ENCODE results near the gene CA5A.

- TF ChIP-seq RFX5 (IDR thresholded peaks at IDR 0.05; ENCODE audit: low read depth, low read length) (no peak), CEBPB (IDR thresholded peaks at IDR 0.05; ENCODE audit: low read depth, low read length) (no peak), CTCF (conservative IDR thresholded peaks at IDR 0.05; ENCODE audit: low read depth, low read length) (no peak), POLR2A (IDR thresholded peaks at IDR 0.05; ENCODE audit: low read depth, low read length) (no peak), MXI1 (IDR thresholded peaks at IDR 0.05; ENCODE audit: borderline replicate concordance, low read depth, low read length) (no peak), MAZ (IDR thresholded peaks at IDR 0.05; ENCODE audit: borderline replicate concordance, low read depth, low read length) (no peak), USF2 (IDR thresholded peaks at IDR 0.05; ENCODE audit: low read depth, low read length) (no peak), SMC3 (IDR thresholded peaks at IDR 0.05; ENCODE audit: low read depth, low read length) (no peak), MAFK (IDR thresholded peaks at IDR 0.05; ENCODE audit: low read depth, low read length) (no peak), NFE2L2 (IDR thresholded peaks at IDR 0.05; ENCODE audit: low read depth, low read length) (no peak), ELK1 (IDR thresholded peaks at IDR 0.05; ENCODE audit: borderline replicate concordance, low read depth, low read length) (no peak), RAD21 (IDR thresholded peaks at IDR 0.05; ENCODE audit: low read length) (no peak), BHLHE40 (IDR thresholded peaks at IDR 0.05; ENCODE audit: low read depth, low read length) (no peak)
These were observed 43.0 kb upstream of the CA5A start for GRCh38 chr16:87979352-87979751.

All from IMR-90 (cell line).